AG10803 (cell line): ENCODE data around the gene TMEM250.

ENCODE experiments used
- DNase-seq: peaks from one replicate; pipeline ENCODE4 v3.0.0; 2010; ENCODE audit warnings: low read depth
- H3K4me3 ChIP-seq: 2 replicates; pipeline ENCODE4 v1.5.1; 2011; ENCODE audit warnings: mild to moderate bottlenecking, low read length, control low read depth
- CTCF ChIP-seq: conservative IDR thresholded peaks from 2 replicates; pipeline ENCODE4 v1.5.1; 2011; ENCODE audit warnings: mild to moderate bottlenecking, low read length, control low read depth, inconsistent platforms

Gene TMEM250

DNA sequence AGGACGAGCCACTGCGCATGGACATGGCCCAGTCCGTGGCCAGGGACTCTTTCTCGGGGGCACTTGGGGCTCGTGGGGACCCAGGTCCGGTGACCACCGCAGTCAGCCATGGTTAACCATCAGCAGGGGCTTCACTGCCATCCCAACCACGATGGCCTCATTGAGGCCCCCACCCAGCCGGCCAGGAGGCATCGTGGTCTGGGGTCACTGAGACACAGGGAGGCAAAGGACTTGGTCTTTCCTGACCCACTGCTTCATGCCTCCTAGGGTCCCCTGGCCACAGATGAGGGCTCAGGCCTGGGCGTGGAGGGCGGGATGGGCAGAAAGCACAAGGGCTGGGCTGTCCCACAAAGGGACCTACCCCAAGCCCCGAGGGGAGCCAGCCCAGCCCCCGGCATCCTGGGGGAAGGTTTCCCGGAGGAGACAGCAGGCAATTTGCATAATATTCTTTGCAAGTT lies 30.2 kb downstream of the TMEM250 start:
- H3K4me3 ChIP-seq = no peak overlapping the region
- TF ChIP-seq CTCF = no peak
- no peak for DNase-seq

DNA sequence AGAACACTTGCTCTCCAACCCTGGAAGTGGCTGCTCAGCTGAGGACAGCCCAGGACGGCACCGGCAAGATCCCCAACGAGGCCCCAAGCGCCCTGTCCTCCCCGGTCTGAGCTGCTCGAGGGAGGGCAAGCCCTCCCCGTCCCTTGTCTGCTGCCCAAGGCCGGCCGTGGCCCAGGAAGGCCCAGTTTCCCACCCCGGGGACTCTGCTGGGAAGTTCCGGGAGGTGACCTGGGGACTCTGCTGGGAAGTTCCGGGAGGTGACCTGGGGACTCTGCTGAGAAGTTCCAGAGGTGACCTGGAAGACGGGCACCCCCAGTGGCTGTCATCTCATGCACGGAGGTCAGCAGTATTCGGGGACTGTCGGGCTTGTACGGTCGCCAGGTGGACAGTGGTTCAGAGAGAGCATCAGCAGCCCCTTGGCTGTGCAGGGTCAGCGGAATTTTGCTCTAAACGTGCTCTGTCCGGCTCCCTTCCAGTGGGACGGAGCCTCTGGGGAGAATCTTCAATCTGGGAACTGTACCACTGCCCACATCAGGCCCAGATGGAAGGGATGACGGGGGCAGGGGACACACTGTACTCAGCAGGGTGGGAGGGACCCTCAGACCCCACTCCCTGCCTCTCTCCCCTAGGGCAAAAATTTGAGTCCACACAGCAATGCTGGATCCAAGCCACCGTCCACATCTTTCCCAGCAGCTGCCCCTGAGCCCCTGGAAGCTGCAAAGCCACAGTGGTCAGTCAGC lies 30.8 kb downstream of the TMEM250 start:
- TF ChIP-seq CTCF = no peak
- no peak overlapping the region for H3K4me3 ChIP-seq
- DNase-seq = no peak

- no peak for DNase-seq
- TF ChIP-seq CTCF = no peak
These were observed 31.5 kb downstream of the TMEM250 start for GRCh38 chr9:136086951-136087740.

GRCh38 chr9:136086213-136086881 lies 32.3 kb downstream of the TMEM250 start:
- DNase-seq = no peak
- TF ChIP-seq CTCF = no peak
- no peak overlapping the region for H3K4me3 ChIP-seq

More at GRCh38 chr9:136086951-136087740, 31.5 kb downstream of the TMEM250 start:
- H3K4me3 ChIP-seq = no peak overlapping the region

DNA sequence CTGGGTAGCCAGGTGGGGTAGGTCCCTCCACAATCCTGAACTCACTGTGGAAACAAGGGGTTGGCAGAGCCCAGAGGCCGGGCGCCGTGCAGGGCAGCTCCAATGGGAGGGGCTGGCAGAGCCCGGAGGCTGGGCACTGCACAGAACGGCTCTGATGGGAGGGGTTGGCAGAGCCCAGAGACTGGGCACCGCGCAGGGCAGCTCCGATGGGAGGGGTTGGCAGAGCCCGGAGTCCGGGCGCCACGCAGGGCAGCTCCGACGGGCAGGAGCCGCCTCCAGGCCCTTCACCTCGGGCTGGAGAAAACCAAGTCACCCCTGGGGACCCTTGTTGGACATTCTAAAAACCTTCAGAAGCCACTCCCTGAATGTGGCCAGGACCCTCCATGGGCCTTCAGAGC lies 32.9 kb downstream of the TMEM250 start:
- H3K4me3 ChIP-seq = no peak overlapping the region
- no peak for DNase-seq
- TF ChIP-seq CTCF = no peak

DNA sequence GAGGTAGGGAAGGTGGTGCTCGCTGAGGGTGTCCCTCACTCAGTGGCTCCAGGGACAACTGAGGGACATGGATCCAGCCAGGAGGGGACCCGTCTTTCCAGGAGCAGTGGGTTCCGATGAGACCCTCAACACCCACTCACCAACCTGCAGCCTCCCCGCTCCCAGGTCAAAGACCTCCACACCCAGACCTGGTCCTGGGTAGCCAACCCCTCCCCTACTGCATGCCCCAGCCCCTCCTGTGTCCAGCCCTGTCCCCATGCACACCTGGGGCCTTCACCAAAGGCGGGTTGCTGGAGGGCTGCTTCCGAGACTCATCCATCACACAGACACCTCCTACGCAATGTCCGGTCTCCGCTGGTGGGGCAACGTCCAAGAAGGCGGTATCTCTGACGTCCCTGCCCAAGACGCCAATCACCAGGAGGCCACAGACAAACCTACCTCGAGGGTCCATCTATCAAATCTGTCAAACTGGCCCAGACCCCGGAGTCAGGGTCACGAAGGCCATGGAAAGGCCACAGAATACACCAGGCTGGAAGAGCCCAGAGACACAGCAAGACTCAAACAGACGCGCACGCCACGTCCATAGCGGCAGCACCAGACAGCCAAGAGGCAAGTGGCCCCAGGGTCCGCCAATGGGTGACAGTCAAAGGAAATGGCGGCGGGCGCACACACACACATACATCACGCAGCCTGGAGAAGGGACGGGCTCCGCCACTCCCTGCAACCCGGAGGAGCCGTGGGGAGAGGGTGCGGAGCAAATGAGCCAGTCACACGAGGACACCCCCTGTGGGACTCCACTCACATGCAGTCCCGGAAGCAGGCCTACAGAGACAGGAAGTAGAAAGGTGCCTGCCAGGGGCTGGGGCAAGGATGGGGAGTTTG lies 34.4 kb downstream of the TMEM250 start:
- DNase-seq = no peak
- no peak for TF ChIP-seq CTCF

More for the DNA sequence above, 34.4 kb downstream of the TMEM250 start:
- H3K4me3 ChIP-seq = no peak overlapping the region
